Fibroblast of skin of scalp (primary cell): ENCODE data around the gene RAB10.
"Not testable (repeated sequence)": the region's sequence is repeated elsewhere in the genome, so short reads cannot be mapped to it uniquely, and the experiment has no call there.

Experiments
- DNase-seq: peaks from one replicate; pipeline ENCODE4 v3.0.0-alpha.2; 2013

Gene RAB10

DNA sequence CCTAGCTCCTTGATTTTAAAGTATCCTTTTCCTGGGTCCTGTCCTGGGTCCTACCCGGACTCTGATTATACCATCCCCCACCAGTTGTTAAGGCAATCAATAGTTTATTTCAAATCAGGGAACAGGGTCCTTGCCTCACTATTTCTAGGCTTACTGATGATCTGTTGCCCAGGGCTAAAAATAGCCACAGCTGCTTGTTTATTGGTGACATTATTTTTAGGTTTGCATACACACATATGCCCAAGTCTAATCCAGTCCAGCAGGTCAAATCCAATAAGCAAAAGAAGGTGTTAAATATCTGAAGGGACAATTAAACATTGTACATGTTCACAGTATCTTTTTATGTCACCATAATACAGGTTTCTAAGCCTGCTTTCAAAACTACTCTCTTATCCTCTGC lies 66.0 kb downstream of the RAB10 start:
- no peak for DNase-seq

DNA sequence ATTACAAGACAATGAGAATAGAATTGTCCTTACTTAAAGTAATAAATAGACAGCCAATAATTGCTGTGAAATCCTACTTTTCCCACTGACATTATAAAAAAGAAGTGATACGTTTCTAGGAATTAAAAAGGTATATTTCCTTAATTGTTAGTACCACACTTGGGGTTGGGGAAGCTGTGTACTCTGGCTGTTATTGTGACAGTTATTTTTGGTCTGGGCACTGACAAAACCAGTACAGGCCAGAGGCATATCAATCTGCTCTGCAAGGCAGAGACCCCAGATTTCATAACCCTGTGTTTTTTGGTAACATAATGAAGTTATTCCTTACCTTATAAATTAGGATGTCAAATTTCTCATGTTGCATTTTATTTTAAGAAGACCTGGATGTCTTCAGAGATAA lies 66.5 kb downstream of the RAB10 start:
- no peak for DNase-seq

DNA sequence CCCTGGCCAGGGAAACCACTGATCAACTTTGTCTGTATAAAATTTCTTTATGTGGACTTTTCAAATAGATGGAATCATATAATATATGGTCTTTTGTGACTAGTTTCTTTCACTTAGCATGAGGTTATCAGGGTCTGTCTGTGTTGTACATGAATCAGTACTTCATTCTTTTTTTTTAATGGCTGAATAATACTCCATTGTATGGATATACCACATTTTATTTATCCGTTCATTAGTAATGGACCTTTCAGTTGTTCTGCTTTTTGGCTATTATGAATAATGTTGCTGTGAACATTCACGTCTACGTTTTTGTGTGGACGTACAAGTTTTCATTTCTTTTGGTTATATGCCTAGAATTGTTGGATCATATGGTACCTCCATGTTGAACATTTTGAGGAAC lies 69.9 kb downstream of the RAB10 start:
- DNase-seq: no peak

DNA sequence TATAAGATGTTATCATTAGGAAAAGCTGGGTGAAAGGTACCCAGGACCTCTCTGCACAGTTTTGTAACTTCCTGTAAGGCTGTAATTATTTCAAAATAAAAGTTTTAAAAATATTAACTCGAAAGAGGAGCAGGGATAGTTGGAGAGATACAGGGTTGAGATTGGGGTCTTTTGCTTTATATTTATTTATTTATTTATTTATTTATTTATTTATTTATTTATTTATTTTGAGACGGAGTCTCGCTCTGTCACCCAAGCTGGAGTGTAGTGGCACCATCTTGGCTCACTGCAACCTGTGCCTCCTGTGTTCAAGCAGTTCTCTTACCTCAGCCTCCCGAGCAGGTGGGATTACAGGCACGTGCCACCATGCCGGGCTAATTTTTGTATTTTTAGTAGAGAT lies 74.8 kb downstream of the RAB10 start:
- DNase-seq: not testable (repeated sequence)

DNA sequence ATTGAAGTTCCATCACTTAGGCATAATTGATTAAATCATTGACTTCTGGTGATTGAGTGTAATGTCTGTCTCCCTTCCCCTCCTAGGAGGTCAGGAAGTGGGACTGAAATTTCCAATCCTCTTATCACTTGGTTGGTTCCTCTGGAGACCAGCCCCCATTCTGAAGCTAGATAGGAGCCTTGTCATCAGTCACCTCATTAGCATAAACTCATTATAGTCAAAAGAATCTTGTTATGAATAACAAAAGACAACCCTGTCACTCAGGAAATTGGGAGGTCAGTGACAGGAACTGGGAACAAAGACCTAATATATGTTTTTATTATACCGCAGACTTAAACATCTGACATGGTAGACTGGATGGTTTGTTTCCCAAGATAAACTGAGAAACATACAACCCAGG lies 78.3 kb downstream of the RAB10 start:
- DNase-seq: no peak

DNA sequence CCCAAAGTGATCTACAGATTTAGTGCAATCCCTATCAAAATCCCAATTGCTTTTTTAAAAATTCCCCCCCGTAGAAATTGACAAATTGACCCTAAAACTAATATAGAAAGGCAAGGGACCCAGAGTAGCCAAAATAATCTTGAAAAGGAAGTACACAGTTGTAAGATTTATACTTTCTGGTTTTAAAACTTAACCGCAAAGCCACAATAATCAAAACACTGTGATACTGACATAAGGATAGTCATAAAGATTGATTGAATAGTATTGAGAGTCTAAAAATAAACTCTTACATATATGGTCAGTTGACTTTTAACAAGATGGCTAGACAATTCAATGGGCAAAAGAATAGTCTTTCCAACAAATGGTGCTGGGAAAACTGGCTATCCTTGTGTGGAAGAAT lies 80.3 kb downstream of the RAB10 start:
- DNase-seq: no peak

DNA sequence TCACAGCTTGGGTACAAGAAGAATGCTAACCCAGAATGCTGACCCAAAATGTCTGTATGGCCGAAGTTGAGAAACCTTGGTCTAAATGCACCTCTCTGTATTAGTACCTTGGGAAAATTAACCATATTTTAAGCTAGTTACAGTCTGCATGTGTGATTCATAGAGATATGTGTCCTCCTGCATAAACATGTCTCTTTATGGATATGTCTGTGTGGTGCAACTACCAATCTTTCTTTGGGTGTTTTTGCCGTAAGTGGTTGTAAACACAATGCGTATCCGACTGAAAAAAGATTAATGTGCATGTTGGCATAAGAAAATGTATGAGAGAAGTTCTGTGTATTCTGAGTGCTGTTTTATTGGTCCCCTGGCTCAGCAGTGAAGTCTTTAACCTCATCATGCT lies 84.8 kb downstream of the RAB10 start:
- DNase-seq: no peak

DNA sequence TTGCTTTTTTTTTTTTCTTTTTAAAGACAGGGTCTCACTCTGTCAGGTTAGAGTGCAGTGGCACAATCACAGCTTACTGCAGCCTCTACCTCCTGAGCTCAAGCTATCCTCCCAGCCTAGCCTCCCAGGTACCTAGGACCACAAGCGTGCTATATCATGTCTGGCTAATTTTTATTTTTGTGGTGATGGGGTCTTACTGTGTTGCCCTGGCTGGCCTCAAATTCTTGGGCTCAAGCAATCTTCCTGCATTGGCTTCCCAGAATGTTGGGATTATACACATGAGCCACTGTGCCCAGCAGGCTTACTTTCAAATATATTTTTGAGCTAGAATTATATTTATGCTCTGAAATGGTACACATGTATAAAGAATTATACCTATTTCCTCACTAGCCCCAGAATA lies 85.6 kb downstream of the RAB10 start:
- no peak for DNase-seq

DNA sequence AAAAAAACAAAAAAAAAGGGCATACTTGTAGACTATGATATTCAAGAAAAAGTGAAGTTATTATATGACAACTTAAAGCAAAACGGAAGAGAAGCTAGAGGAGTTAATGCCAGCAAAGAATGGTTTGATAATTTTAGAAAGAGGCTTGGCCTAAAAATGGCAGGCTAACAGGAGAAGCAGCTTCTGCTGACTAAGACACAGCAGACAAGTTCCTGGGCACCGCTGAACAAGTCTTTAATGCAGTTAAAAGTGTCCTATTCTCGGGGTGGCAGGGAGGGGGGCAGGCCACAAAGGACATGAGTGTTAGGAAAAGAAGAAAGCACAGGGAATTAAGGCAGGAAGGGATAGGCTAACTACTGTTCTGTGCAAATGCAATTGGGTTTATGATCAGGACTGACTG lies 88.7 kb downstream of the RAB10 start:
- no peak for DNase-seq

DNA sequence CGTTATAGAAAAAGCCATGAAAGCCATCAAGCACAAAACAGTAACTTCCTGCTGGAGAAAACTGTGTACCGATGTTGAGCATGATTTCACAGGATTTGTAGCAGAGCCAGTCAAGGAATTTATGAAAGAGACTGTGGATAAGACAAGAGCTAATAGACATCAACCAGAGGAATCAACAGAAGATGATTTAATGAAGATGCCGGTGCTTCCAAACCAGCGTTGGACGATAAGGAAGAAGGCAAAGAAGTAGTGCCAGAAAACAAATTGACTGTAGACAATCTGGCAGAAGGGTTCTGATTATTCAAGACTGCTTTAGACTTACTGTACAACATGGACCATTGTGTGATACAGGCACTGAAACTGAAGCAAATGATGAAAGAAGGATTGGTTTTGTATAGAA lies 89.5 kb downstream of the RAB10 start:
- no peak for DNase-seq

DNA sequence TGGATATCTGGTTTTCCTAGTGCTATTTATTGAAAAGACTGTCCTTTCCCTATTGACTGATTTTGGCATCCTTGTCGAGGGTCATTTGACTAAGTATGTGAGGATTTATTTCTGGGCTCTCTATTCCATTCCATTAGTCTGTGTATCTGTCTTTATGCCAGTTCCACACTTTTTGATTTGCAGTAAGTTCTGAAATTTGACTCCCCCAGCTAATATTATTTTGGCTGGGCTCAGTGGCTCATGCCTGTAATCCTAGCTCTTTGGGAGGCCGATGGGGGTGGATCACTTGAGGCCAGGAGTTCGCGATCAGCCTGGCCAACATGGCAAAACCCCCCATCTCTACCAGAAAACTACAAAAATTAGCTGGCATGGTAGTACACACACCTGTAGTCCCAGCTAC lies 92.2 kb downstream of the RAB10 start:
- DNase-seq: peak; percentile 6

DNA sequence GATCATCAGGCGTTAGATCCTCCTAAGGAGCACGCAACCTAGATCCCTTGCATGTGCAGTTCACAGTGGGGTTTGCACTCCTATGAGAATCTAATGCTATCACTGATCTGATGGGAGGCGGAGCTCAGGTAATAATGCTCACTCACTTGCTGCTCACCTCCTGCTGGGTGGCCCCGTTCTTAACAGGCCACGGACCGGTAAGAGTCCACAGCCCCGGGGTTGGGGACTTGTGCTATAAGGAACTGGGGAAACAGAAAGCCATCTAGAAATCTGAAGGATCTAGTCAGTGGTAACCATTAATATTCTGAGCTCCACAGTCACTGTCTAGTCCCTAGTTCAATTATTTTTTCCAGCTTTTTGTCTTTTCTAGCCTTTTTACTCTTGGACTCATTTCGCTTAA lies 94.3 kb downstream of the RAB10 start:
- no peak for DNase-seq

DNA sequence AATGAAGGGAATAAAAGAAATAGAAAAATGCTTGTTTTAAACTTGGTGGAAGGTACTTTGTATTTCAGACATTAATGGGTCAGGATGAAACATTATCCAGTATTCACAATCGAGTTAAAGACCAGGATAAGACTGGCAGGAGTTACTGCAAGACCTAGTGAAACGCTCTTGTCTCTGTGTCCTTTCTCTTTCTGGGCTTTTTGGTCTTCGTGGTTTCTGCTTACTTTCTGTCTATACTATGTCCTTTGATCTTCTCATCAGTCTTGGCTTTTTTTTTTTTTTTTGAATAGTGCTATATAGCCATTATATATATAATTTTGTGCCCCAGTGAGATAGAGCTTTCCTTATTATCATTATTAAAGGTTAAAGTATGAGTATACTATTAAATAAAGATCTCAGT lies 96.9 kb downstream of the RAB10 start:
- no peak for DNase-seq

DNA sequence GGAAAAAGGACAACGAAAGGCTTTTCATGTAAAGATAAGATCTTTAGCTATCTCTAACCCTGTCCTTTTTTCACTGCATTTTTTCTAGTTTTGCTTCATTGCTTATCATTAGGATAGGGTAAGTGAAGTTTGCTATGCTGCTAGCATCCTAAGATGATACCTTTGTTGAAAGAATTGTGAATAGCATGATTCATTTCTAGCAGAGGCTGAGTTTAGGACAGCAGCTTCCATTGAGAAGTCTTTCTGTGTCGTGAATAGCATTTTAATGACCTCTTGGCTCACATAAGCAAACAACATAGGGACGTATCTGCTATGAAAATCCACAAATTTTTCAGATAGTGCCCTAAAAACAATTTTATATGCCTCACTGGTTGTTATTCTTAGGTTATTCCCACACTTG lies 102.6 kb downstream of the RAB10 start:
- DNase-seq: no peak

DNA sequence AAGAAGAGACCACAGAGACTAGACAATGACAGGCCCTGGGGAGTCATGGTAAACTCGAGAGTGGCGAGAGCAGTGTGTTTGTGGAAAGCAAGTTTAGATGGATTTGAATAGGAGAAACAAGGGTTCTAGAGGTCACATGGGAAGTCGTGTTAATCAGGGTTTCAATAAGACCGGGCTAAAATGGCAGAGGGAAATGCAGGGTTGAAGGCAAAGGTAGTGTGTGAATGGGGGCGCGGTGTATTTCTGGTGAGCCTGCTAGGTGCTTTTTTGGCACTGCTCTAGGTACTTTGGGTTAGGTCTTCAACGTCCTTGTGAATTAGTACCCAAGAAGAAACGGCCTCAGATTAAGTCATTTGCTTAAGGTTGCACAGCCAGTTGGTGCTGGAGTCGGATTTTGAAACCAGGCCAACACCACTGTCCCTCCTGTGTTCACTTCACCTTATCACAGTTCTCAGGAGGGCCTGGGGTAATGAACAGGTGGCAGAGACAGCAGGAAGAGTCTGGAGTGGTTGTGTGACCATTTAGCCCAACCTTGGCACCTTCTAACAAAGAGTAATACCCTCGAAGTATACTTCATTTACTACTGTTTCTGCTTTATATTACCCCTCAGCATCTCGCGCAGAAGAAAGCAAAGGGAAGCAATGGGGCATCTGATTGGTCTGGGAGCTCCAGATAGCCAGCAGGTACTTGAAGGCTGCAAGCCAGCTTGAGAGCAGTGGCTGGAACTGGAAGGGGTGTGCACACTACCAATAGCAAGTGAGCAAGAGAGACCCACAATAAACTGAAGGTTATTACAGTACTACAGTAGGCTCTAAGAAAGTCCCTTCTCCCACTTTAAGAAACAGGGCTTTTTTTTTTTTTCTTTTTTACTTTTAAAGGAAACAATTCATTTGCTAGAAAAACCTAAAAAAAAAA lies 105.6 kb downstream of the RAB10 start:
- no peak for DNase-seq

DNA sequence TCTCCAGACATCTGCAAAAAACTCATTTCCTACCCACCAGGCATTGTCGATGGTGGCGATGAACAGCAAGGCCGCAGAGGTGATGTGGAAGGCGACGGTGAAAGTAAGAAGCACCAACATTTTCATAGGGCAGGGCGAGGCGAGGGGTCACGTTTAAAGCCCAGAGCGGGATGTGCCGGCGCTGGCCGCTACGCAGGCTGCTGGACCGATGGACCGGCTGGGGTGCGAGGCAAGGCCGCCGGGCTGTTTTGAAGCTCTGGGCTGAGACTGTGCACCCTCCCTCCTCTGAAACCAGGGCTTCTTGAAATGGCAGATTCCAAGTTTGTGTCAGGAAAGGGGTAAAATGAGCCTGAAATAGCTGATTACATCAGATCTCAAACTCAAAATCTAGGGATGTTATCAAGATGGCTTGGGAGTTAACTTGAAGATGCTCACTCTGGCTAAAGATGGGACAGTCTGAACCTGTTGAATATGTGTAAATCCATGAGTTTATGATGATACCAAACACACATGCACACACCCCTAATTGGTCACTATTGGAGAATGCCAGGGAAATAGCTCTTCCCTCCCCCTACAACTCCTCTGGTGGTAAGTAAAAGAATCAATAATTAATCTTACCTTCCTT lies 107.4 kb downstream of the RAB10 start:
- DNase-seq: no peak

DNA sequence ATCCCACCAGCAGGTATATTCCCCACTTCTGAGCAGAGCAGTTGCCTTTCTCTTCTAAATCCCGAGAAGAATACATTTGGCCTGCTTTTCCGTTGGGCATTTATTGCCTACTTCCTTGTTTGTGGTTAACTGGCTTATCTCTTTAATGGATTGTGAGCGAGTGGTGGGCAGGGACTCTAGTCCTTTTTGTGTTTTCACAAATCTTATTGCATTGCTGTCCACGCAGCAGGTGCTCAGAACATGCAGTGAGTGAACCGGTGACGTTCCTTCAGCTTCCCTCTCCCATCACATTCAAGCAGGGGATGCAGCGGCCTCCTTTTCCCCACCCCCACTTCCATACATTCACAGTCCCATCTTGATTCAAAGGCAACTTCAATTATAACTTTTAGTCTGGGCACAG lies 110.1 kb downstream of the RAB10 start:
- DNase-seq: no peak

DNA sequence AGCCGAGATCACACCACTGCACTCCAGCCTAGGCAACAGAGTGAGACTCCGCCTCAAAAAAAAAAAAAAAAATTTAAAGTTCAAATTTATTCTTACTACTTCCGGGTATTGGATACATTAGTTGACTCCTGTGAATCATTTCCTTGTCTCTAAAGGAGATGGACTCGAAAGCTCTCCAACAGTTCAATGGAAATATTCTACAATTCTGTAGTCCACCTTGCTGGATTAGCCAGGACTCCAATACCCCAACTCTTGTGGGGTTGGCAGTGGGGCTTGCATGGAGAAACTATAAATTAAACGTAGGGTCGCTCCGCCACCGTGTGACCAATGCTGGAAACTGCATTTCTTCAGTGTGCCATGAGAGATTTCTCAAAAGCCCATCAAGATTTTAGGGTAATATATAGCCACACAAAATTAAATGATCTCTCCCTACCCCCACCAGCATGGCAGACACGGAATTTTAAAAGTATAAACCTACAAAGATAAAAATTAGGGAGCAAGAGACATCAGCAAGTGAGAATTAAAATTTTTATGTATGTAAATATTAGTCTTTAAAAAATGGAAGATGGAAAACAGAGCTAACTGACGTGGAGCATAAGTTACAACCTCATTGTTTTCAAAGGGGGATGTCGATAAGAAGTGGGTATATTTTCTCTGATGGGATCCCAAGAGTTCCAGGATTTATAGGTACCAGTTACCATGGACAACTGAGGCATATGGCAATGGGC lies 111.2 kb downstream of the RAB10 start:
- DNase-seq: peak; percentile 62

DNA sequence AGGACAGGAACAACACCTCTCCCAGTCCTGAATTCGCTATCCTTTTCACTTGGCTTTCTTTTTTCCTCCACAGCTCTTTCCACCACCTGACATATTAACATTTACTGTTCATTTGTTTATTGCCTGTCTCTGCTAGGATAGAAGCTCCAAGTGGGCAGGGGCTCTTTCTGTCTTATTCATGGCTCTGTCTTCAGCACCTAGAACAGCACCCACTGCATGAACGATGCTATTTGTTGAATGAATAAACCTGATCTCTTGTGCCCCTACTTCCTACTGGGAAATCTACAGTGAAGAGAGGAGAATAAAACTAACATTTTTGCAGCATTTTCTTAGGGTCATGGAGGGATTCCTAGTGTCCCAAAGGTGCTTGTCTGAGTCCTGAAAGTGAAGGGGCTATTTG lies 114.6 kb downstream of the RAB10 start:
- peak; percentile 24 for DNase-seq

DNA sequence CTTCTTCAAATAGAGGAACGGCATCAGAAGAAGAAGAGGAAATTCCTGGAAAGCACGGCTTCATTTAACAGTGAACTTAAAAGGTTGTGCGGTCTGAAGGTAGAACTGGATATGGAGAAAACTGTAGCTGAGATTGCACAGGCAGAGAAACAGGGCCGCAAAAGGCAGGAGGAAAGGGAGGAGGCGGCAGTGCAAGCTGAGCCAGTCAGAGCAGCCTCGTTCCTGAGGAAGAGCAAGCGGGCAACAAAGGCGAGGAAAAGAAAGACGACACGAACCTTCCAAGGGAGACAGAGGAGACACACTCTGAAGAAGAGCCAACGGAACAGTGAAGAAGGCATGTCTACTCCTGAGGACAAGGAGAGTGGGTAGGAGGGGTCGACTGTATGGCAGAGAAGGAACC lies 116.4 kb downstream of the RAB10 start:
- DNase-seq: no peak

DNA sequence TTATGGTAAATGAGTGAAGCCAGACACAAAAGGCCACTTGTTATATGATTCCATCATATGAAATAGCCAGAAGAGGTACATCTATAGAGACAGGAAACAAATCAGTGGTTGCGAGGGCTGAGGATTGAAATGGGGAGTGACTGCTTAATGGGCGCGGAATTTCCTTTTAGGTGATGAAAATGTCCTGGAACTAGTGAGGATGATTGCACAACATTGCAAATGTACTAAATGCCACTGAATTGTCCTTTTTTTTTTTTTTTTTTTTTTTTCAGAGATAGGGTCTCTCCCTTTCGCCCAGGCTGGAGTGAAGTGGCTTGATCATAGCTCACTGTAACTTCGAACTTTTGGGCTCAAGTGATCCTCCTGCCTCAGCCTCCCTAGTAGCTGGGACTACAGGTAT lies 123.7 kb downstream of the RAB10 start:
- DNase-seq: no peak

DNA sequence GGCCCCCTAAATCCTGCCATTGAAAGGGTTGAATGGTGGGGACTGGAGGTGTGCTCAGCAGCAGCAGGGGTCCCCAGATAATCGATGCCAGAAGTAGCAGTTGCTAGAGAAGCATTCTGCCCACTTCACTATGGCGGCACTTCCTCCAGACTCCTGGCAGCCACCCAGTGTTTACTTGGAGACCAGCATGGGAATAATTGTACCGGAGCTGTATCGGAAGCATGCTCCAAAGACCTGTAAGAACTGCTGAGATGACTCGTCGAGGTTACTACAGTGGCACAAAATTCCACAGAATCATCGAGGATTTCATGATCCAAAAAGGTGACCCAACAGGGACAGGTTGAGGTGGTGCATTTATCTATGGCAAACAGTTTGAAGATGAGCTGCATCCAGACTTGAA lies 128.0 kb downstream of the RAB10 start:
- no peak for DNase-seq

DNA sequence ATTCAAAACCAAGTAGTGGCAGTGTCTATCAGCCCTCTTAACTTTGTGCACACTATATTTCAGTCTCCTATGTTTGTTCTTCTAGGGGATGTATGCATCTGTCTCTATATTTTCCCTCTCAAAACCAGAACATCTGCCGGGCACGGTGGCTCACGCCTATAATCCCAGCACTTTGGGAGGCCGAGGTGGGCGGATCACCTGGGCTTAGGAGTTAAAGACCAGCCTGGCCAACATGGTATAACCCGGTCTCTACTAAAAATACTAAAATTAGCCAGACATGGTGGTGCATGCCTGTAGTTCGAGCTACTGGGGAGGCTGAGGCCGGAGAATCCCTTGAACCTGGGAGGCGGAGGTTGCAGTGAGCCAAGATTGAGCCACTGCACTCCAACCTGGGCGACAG lies 129.1 kb downstream of the RAB10 start:
- no peak for DNase-seq

DNA sequence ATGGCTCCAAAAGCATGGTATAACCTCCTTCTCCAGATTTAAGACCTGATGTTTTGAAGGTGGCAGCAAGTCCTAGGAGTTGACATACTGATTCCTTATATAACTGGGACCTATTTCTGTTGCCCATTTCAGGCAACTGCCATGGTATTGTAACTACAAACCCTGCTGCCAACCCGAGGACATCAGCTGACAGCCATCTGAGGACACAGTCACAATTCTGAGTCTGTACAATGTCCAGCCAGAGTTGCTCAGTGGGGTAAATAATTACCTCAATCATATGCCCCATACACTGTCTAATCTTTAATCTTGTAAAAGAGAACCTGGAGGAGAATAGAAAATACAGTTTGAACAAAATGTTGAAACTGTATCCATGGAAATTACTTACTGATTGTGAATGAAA lies 130.3 kb downstream of the RAB10 start:
- DNase-seq: no peak
